ENCODE results near the gene IFITM1.
"Not testable (repeated sequence)": the region's sequence is repeated elsewhere in the genome, so short reads cannot be mapped to it uniquely, and the experiment has no call there.

IFITM1 gene

GRCh38 chr11:308740-309665 lies 4.8 kb upstream of the IFITM1 start:
- DNase-seq (ENCODE audit: low read depth in 2 of 2, low spot score in 1 of 2): not testable (repeated sequence)

DNA sequence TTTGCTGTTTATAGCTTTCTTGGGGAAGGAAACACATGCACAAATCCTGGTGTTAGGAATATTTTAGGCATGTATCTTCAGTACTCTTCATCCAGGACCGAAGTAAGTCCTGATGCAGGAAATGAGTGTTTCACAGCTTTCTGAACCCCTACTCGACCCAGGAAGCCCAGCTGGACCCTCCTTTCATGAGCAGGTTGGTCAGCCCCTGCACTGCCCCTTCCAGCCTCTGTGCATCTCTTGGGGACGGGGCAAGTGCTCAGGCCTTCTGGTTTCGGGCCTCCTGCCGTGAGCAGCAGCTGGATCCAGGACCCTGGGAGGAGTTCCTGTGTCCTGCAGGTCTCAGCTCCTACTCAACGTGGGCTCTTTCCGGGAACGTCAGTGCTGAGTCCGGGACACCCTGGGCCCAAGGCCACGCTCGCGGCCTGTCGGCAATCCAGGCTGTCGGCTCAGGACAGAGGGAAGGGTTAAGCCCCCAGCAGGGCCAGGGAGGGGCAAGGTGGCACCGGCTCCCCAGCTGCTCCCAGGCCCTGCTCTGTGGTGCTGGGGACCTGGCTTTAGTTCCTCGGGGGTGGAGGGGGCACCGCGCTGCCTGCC lies 3.8 kb upstream of the IFITM1 start:
- not testable (repeated sequence) for DNase-seq (ENCODE audit: low read depth in 2 of 2, low spot score in 1 of 2)

DNA sequence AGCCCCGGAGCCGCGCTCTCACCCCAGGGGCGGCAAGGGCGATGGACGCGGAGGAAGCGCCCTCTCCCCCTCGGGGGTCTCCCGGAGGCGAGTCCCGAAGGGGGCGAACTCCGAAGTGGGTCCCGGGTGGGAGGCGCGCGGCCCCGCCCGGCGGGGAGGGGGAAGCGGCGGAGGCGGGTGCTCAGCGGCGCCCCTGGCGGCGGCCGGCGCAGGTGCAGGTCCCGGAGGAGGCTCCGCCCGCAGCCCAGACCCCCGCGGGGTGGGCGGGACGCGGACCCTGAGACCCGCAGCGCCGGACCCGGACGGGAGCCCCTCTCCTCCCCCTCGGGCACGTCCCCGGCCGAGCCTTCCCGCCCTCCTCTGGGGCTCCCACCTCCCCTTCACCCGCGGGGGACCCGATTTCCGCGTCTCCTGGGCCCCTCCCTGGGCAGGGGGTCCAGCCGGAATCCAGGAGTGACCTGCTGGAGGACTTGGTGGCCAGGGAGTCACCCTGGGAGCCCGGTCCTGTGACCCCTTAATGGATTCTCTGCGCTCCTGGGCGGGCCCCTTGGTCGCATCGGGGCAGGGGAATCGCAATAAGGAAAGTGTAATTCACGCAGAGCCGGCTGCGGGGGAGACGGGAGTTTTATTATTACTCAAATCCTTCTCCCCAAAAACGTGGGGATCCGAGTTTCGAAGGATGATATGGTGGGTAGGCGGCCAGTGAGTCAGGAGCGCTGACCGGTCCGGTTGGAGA lies 2.7 kb upstream of the IFITM1 start:
- DNase-seq (ENCODE audit: low read depth in 2 of 2, low spot score in 1 of 2): not testable (repeated sequence)

DNA sequence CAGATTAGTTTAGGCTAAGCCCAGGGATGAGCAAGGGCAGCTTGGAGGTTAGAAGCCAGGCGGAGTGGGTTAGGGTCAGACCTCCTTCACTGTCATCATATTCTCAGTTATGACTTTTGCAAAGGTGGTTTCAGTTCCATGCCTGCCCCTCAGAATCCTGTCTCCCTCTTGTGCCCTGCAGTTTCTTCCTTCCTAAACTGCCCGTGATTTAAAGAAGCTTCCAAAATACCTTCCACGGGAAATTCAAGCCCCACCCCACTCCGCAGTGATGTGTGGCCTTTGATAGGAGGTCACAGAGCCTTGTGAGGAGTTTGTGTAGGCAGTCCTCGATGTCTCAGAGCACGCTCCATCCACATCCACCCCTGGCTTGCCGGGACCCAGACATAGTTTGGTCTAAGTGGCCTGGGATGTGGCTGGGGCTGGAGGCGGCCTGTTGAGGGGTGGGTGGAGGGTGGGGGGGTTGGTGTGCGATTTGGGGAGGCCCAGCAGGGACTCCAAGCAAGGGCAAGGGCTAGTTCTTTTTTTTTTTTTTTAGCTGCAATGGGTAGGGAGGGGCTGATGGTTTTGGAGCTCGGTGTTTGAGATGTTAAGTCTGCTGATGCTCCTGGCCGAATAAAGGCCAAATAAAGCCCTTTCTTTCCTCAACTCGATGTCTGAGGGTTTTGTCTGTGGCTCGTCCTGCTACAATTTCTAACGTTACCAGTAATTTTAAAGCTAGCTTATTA lies 1.6 kb upstream of the IFITM1 start:
- no peak for DNase-seq (ENCODE audit: low read depth in 2 of 2, low spot score in 1 of 2)

DNA sequence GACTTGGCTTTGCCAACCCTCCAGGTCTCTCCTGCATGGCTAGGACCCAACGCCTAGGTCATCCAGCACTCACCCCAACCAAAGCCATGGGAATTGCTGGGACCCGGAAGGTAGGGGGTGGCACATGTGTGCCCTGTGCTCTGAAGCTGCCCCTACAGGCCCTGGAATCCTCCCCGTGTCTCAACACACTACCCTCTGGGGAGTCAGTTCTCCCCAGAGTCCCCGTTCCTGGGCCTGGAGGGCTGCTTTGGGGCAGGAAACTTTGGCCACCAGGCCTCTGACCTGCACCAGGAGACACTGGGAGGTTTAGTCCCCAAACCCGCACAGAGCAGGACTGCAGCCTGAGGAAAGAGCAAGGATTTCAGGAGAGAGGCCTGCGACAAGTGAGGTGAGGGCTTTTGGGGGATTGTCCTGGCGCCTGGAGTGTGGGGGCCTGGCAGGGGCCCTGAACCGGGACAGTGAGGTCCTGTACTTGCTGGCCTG lies 495 bp upstream of the IFITM1 start:
- no peak for DNase-seq (ENCODE audit: low read depth in 2 of 2, low spot score in 1 of 2)

DNA sequence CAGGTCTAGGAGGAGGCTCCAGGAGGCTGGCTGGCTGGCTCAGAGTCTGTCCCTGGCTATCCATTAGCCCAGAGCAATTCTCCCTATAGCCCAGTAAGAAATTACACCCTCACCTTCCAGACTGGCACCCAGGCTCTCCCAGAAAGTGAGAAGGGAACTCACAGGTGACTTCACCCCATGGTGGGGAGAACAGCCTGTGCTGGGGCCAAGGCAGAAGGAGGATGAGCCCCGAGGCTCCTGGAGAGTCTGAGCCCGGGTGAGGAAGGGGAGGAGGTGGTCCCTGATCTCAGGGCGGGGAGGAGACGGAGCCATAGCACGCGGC lies 675 bp downstream of the IFITM1 start:
- DNase-seq (ENCODE audit: low read depth in 2 of 2, low spot score in 1 of 2): not testable (repeated sequence)

- DNase-seq (ENCODE audit: low read depth in 2 of 2, low spot score in 1 of 2): no peak
These were observed 1.2 kb downstream of the IFITM1 start for GRCh38 chr11:315051-315481.

- no peak for DNase-seq (ENCODE audit: low read depth in 2 of 2, low spot score in 1 of 2)
These were observed 1.7 kb downstream of the IFITM1 start for GRCh38 chr11:315516-315994.

- no peak for DNase-seq (ENCODE audit: low read depth in 2 of 2, low spot score in 1 of 2)
These were observed 2.3 kb downstream of the IFITM1 start for GRCh38 chr11:316031-316701.

- no peak for DNase-seq (ENCODE audit: low read depth in 2 of 2, low spot score in 1 of 2)
These were observed 3.1 kb downstream of the IFITM1 start for GRCh38 chr11:316891-317301.

DNA sequence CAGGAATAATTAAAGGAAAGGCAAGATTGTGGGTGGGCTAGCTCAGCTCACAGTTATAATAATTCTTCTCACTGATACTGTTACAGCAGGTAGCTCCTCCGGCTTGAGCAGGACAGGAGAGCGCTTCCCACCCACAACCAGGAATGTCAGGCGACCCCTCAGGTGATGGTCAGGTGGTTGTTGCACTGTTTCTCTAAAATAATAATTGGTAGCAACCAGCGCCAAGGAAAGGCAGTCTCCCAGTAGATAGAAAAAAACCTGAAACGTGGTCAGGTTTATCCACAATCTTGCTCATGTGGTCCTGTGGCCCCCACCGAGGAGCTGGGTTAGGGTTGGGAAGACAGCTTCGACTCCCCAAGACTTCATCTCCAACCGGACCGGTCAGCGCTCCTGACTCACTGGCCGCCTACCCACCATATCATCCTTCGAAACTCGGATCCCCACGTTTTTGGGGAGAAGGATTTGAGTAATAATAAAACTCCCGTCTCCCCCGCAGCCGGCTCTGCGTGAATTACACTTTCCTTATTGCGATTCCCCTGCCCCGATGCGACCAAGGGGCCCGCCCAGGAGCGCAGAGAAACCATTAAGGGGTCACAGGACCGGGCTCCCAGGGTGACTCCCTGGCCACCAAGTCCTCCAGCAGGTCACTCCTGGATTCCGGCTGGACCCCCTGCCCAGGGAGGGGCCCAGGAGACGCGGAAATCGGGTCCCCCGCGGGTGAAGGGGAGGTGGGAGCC lies 4.0 kb downstream of the IFITM1 start:
- not testable (repeated sequence) for DNase-seq (ENCODE audit: low read depth in 2 of 2, low spot score in 1 of 2)

- DNase-seq (ENCODE audit: low read depth in 2 of 2, low spot score in 1 of 2): not testable (repeated sequence)
These were observed 4.7 kb downstream of the IFITM1 start for GRCh38 chr11:318405-319120.

DNA sequence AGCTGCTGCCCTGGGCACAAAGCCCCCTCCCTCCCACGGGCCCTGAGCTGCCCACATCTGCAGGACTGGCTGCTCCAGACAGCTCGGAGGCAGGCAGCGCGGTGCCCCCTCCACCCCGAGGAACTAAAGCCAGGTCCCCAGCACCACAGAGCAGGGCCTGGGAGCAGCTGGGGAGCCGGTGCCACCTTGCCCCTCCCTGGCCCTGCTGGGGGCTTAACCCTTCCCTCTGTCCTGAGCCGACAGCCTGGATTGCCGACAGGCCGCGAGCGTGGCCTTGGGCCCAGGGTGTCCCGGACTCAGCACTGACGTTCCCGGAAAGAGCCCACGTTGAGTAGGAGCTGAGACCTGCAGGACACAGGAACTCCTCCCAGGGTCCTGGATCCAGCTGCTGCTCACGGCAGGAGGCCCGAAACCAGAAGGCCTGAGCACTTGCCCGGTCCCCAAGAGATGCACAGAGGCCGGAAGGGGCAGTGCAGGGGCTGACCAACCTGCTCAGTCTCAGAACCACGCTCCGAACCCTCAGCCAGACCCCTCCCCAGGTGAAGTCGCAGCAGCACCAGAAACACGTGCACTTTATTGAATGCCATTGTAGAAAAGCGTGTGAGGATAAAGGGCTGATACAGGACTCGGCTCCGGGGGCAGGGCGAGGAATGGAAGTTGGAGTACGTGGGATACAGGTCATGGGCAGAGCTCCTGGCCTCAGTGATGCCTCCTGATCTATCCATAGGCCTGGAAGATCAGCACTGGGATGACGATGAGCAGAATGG lies 5.5 kb downstream of the IFITM1 start:
- not testable (repeated sequence) for DNase-seq (ENCODE audit: low read depth in 2 of 2, low spot score in 1 of 2)

DNA sequence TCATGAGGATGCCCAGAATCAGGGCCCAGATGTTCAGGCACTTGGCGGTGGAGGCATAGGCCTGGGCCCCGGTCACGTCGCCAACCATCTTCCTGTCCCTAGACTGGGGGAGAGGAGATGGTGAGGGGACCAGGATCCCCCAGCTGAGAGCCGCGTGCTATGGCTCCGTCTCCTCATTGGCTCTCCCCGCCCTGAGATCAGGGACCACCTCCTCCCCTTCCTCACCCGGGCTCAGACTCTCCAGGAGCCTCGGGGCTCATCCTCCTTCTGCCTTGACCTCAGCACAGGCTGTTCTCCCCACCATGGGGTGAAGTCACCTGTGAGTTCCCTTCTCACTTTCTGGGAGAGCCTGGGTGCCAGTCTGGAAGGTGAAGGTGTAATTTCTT lies 6.0 kb downstream of the IFITM1 start:
- not testable (repeated sequence) for DNase-seq (ENCODE audit: low read depth in 2 of 2, low spot score in 1 of 2)

- no peak for DNase-seq (ENCODE audit: low read depth in 2 of 2, low spot score in 1 of 2)
These were observed 10.3 kb downstream of the IFITM1 start for GRCh38 chr11:324156-324555.

GRCh38 chr11:324593-325517 lies 11.0 kb downstream of the IFITM1 start:
- DNase-seq (ENCODE audit: low read depth in 2 of 2, low spot score in 1 of 2): not testable (repeated sequence)

All from stimulated activated CD8-positive, alpha-beta memory T cell treated with anti-CD3 and anti-CD28 coated beads, Interleukin-4, amount 100 ng/mL, for 4 hours (primary cell).